Measurements from ENCODE around the gene LUC7L3.

Gene LUC7L3

DNA sequence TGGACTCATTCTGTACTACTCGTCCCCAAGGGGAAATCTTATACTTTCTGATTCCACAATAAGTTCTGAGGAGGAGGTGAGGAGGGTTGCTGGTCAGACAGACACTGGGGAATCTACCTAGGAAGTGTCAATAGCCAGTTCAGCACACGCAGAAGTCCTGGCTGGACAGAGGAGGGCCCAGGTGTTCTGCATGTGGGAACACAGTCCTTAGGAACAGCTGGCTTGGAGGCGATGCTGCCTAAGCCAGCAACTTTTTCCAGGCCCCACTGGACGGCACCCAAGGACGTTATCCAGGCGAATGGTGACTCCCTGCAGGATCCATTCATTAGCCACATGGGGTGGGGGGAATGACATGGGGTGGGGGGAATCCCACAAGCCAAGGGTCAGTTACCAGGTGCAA is 86.1 kb downstream of the LUC7L3 start:
- TF ChIP-seq, protein P1, sequence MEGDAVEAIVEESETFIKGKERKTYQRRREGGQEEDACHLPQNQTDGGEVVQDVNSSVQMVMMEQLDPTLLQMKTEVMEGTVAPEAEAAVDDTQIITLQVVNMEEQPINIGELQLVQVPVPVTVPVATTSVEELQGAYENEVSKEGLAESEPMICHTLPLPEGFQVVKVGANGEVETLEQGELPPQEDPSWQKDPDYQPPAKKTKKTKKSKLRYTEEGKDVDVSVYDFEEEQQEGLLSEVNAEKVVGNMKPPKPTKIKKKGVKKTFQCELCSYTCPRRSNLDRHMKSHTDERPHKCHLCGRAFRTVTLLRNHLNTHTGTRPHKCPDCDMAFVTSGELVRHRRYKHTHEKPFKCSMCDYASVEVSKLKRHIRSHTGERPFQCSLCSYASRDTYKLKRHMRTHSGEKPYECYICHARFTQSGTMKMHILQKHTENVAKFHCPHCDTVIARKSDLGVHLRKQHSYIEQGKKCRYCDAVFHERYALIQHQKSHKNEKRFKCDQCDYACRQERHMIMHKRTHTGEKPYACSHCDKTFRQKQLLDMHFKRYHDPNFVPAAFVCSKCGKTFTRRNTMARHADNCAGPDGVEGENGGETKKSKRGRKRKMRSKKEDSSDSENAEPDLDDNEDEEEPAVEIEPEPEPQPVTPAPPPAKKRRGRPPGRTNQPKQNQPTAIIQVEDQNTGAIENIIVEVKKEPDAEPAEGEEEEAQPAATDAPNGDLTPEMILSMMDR (conservative IDR thresholded peaks at IDR 0.05; ENCODE audit: control insufficient read depth, insufficient read depth, low read depth, low read length), result no peak
- no peak overlapping the region for H3K4me3 ChIP-seq (ENCODE audit: control insufficient read depth, low read depth, low read length)
- no peak for DNase-seq (ENCODE audit: low read depth)
